T47D (cell line): ENCODE data around the gene TXLNB.
"Not testable (repeated sequence)": the region's sequence is repeated elsewhere in the genome, so short reads cannot be mapped to it uniquely, and the experiment has no call there.

Experiments
- DNase-seq, 2 experiments: peaks; one replicate each; pipeline versions ENCODE4 v3.0.0 to v3.0.0-alpha.2; 2011 to 2012; ENCODE audit warnings: low read depth in 1 of 2, low spot score in 1 of 2
- JUND ChIP-seq: IDR thresholded peaks from 2 replicates; pipeline ENCODE4 v1.6.1; 2012; ENCODE audit warnings: low read depth
- in situ Hi-C: cut with HindIII; loops from 2 replicates; pipeline ENCODE4 v1.10.0; 2016; ENCODE audit warnings: low sequenced_read_pairs, low pct_unique_long_range_greater_than_20kb

TXLNB gene

GRCh38 chr6:139303185-139303584, 11.4 kb upstream of the TXLNB start:
- TF ChIP-seq JUND = no peak
- no peak for DNase-seq
- in situ Hi-C loops = no loop called here

GRCh38 chr6:139297921-139298320, 6.1 kb upstream of the TXLNB start:
- DNase-seq = no peak

DNA sequence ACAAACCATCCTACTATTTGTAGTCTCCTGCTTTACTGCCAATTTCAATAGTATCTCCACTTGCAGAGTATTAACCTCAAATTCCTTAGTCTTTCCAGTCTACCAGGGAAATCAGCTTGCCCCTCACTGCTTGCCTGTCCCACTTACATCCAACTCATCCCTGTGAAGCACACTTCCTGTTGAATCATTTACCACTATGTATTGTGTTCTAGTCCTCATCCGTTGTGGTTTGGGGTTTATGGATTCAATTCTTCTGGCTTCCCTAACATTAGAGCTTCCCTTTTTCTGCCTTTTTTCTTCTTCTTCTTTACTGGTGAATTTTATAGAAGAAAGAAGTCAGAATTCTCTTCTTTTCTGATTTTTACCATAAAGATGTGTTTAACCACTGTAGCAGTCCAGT, 5.1 kb upstream of the TXLNB start:
- DNase-seq = no peak
- no peak for TF ChIP-seq JUND
- in situ Hi-C loops = no loop called here

More at GRCh38 chr6:139297921-139298320, 6.1 kb upstream of the TXLNB start:
- in situ Hi-C loops = no loop called here
- TF ChIP-seq JUND = no peak

DNA sequence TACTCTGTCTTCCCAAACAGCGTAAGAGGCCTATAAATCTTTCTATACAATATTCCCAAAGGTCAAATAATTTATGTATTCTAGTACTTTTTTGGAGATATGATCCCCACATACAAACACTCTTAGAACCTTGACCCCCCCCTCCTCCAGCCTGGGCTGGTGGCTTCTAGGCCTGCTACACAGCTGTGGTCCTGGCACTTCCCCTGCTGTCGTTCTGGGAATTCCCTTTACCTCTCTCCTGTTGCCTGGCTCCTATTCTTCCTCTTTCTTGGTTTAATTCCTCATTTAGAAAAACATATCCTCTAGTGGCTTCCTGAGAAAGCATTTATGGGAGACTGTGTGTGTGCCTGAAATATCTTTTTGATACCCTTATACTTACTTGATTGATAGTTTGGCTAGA, 4.1 kb upstream of the TXLNB start:
- in situ Hi-C loops = no loop called here
- no peak for TF ChIP-seq JUND
- no peak for DNase-seq

DNA sequence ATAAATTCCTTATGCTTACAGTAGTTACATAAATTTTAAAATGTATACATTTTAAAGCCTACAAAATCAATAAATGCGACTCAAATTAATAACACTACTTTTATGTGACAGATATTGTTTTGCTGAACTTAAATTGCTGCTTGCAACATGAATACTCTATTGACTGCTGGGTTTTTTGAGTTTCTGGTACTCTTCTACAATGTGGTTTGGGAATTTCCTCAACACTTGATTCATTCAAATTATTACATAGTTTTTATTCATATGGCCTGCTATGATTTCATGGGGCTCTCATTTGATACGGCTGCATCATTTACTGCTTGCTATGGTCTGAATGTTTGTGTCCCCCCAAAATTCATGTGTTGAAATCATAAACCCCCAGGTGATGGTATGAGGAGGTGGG, 2.3 kb upstream of the TXLNB start:
- no peak for DNase-seq
- TF ChIP-seq JUND = no peak
- in situ Hi-C loops = no loop called here

- DNase-seq, in situ Hi-C loops: not testable (repeated sequence)
Observed at GRCh38 chr6:139293230-139293629, 1.4 kb upstream of the TXLNB start.

- DNase-seq = no peak
- no peak for TF ChIP-seq JUND
- in situ Hi-C loops = no loop called here
Observed at GRCh38 chr6:139290787-139291311, 949 bp downstream of the TXLNB start.

DNA sequence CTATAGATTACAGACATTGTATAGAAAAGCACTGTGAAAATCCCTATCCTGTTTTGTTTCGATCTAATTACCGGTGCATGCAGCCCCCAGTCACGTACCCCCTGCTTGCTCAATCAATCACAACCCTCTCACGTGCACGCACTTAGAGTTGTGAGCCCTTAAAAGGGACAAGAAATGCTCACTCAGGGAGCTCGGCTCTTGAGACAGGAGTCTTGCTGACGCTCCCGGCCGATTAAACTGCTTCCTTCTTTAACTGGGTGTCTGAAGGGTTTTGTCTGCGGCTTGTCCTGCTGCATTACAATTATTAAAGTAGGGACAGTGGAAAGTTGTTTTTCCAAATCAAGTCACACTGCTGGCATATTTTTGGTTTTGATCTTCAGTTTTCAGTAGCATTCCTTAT, 2.6 kb downstream of the TXLNB start:
- no peak for TF ChIP-seq JUND
- in situ Hi-C loops = no loop called here
- no peak for DNase-seq

DNA sequence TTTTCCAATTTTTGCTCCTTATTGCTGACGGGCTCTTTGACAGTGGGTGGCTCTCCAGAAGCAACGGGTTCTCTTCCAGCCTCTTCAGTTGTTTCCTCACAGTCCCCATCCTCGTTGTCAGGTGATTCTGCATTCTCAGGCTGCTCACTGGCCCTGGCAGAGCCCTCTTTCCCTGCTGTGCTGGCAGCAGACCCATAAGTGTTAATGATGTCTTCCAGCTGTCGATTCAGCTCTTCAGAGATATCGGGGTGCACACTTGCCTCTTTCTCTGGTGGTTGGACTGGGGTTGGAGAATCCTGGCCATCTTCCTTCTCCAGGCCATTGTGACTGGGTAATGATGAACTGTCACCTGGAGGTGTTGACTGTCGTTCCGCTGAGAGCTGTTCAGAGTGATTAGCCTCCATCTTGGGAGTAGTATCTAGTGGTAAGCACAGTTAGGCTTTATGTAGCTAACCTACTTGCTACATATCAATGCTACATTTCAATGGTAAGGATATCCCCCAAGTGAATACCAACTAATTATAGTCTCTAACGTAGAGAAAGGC, 3.2 kb downstream of the TXLNB start:
- in situ Hi-C loops = no loop called here
- DNase-seq = no peak
- TF ChIP-seq JUND = no peak

GRCh38 chr6:139287868-139288267, 3.9 kb downstream of the TXLNB start:
- DNase-seq = no peak
- TF ChIP-seq JUND = no peak
- in situ Hi-C loops = no loop called here

GRCh38 chr6:139286438-139286837, 5.4 kb downstream of the TXLNB start:
- DNase-seq, in situ Hi-C loops: not testable (repeated sequence)

DNA sequence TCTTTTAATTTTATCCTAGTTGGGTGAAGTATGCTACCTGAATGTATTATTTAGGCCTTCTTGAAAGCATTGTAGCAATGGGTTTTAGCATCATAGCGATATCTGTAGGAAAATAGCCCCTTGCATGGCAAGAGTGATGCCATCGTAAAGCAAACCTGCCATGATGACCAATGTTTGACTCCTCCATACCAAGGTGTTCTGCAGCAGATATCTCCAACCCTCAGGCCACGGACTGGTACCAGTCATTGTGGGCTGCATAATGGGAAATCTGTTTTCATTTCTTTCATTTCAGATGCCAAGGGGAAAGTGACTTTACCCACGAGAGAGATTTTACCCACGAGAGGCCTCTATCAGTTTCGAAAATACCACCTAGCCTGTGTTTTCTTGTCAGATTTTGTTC, 6.2 kb downstream of the TXLNB start:
- TF ChIP-seq JUND = no peak
- in situ Hi-C loops = no loop called here
- no peak for DNase-seq

GRCh38 chr6:139284789-139285188, 7.0 kb downstream of the TXLNB start:
- DNase-seq = no peak
- no peak for TF ChIP-seq JUND
- in situ Hi-C loops = no loop called here

DNA sequence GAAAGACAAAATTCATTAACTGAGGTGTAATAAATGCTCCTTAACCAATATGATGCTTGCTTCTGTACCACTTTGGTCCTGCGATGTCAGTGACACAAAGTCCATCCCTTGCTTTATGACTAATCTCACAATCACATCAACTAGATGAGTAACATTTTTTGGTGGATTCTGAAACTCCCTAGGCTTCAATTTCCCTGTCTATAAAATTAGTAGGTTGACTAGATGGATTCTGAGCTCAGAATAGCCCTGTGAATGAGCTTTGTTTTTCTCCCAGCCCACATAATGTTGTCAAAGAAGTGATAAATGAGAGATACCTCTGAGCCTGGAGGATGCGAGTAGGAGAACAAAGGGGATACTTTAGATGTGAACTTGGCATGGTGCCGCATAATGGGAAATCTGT, 9.1 kb downstream of the TXLNB start:
- no peak for DNase-seq
- in situ Hi-C loops = no loop called here
- no peak for TF ChIP-seq JUND
